Eye (tissue), 1 donor: ENCODE measurements around the gene PTX3.

Source experiments
- DNase-seq: peaks from one replicate; pipeline ENCODE4 v3.0.0-alpha.2; 2015

Gene PTX3

DNA sequence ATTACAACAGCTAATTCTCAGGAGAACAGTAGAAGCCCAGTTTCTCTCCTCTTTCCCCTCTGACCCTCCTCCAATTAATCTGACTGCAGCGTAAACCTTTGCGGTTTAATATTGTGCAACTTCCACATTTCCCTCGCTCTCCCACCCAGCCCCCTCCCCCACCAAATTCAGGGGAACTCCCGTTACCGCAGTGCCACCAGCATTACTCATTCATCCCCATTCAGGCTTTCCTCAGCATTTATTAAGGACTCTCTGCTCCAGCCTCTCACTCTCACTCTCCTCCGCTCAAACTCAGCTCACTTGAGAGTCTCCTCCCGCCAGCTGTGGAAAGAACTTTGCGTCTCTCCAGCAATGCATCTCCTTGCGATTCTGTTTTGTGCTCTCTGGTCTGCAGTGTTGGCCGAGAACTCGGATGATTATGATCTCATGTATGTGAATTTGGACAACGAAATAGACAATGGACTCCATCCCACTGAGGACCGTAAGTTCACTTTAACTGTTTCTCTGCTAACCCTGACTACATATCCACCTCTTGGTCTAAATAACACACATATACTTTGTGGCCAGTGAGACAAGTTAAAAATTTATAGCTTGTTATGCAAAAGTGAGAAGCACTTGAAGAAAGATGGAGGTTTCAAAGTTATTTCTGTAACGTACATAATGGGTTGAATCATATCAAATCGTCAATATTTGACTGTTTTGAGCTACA, at the start of gene PTX3:
PTX3 (plus strand) TSS at position 268 of the 709 bp plus-strand sequence; CDS start at position 352, 84 bp downstream.
- DNase-seq, result peak; percentile 87

GRCh38 chr3:157387708-157388435, 48.8 kb upstream of the PTX3 start:
- no peak for DNase-seq

DNA sequence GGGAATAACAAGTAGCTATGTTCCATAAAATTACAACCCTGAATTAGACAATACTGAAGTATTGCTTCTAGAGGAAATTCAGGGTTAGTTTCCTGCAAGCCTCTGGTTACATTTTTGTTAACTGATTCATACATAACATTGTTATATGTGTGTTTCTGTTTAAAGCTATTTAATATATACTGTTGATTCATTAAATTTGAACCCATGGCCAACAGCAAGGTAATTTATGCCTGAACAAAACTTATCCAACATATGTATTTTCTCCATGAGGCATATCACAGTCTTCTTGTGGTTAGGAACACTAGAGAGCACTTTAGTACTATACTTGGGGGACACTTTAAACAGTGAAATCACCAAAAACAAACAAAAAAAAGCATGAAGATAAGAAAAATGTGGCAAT, 47.7 kb upstream of the PTX3 start:
- DNase-seq, result no peak

- DNase-seq, result no peak
These were observed 45.7 kb upstream of the PTX3 start for GRCh38 chr3:157390713-157391515.

GRCh38 chr3:157392104-157392503, 44.5 kb upstream of the PTX3 start:
- DNase-seq, result no peak

GRCh38 chr3:157393113-157393512, 43.5 kb upstream of the PTX3 start:
- no peak for DNase-seq

GRCh38 chr3:157394411-157394810, 42.2 kb upstream of the PTX3 start:
- no peak for DNase-seq

DNA sequence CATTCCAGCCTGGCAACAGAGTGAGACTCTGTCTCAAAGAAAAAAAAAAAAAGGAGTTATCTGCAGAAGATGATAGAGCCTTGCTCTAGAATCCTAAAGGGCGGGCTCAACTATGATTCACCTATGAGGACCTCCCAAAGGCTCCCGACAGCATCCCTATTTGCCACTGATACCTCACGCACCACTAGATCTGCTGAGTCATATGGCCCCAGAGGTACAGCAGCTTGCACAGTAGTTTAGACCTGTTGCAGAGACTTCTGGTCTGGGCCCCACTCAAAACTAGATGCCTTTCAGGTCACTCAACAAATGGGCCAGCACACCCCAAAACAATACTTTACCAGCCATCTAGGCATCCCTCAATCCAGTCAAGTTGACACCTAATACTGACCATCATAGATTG, 38.1 kb upstream of the PTX3 start:
- no peak for DNase-seq

GRCh38 chr3:157404381-157404780, 32.3 kb upstream of the PTX3 start:
- no peak for DNase-seq

- DNase-seq, result no peak
These were observed 31.2 kb upstream of the PTX3 start for GRCh38 chr3:157405457-157405856.

GRCh38 chr3:157406394-157406793, 30.3 kb upstream of the PTX3 start:
- no peak for DNase-seq

DNA sequence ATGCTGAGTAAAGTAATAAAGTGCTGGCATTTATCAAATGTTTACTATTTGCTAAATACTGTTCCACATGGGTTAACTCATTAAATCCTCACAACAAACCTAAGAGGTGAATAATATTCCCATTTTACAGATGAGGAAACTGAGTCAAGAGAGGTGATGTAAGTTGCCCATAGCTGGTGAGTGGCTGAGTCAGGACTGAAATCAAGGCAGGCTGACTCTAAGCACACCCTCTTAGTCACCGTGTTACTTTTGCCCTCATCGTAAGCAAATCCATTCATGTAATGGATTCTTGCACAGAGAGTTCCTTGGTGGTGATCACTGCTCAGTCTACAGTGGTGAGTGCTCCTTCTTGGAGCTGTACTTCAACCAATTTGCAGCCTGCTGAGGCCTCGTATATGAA, 28.9 kb upstream of the PTX3 start:
- no peak for DNase-seq

GRCh38 chr3:157408499-157409149, 28.0 kb upstream of the PTX3 start:
- DNase-seq, result no peak

- no peak for DNase-seq
These were observed 27.1 kb upstream of the PTX3 start for GRCh38 chr3:157409516-157409915.

GRCh38 chr3:157410945-157411344, 25.7 kb upstream of the PTX3 start:
- DNase-seq, result no peak

DNA sequence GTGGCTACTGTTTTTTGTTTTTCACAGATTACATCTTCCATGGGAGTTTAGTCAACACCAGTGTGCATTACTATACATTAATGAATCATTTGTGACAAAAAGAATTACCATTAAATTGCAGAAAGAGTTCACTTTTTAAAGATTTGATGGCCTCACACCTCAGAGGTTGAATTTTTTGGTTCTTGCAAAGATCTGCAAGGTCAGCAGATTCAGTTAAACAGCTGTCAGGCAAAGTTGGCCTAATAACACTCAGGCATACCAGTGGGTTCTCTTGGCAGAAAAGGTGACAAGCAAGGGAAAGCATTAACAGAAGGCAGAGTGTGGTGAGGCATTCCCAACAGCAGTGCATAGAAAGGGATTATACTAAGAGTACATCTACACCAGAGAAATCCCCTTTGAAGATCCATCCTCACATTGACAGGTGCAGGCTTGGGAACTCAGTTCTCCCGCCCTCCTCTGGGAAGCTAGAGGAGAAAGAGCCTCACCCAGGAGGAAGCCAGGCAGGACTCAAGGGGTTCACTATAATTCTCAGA, 24.3 kb upstream of the PTX3 start:
- no peak for DNase-seq

DNA sequence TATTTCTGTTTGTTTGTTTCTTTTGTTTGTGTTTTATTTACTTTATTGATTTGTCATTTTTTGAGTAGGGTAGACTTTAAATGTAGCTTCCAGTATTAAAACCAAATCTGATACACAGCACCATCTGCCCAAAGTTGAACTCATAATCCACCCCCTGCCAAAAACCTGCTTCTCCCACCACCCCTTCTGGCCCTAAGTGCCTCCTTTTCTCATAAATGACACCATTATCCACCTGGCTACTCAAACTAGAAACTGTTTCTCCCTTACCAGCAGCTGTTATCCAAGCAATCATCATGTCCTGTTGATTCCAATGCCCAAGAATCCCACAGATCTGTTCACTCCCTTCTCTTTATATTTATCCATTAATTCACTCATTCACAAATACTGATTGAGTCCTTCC, 21.8 kb upstream of the PTX3 start:
- no peak for DNase-seq

- no peak for DNase-seq
These were observed 20.1 kb upstream of the PTX3 start for GRCh38 chr3:157416347-157417087.

DNA sequence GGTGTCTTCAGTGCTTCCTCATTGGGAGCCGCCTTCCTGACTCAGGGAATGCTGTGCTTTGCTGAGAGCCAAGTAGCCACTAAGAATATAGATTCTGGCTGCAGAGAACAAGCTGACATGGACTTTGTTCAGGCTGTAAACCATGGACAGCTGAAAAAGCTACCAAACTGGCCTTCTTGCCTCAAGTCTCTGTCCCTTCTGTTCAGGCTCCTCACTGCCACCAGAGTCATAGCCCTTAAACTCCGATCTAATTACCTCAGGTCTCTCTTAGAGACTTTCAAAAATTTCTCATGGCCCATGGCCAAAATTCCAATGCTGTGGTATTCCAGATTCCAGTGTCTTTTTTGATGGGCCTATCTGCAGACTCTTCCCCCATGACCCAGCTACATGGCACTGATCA, 19.4 kb upstream of the PTX3 start:
- no peak for DNase-seq

- no peak for DNase-seq
These were observed 18.5 kb upstream of the PTX3 start for GRCh38 chr3:157418104-157418503.

DNA sequence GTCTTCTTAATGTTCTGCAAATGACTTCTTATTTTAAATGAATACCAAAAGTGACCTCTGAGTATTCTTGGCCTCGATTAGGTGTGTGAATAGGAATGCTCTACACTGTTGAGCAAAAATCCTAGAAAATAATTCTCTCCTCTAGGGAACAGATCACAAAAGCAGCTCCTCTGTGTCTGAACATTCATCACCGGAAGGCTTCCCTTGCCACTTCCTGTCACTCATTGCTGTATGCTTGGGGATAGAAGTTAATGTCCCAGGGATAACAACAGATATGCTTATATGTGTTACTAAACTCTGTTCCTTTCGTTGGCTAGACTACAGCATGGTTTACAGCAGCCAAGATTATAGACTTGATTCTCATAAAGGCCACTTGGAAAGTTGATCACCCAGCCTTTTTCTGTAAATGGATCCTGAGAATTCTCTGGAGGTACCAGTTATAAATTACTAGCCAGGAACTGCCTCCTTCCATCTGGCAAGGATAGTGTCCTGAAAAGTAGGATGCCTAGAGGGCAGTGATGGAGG, 16.0 kb upstream of the PTX3 start:
- DNase-seq, result no peak

GRCh38 chr3:157423337-157423736, 13.3 kb upstream of the PTX3 start:
- DNase-seq, result no peak
